ENCODE results near the gene PKDCC. TPM values are rescaled to one million over a fixed set of nuclear protein-coding genes. Genes with fewer than 3 reads are reported as not detected.

The PKDCC gene
- total RNA-seq, 4 donors from 2014 or later, result 152 to 246 (median 186) TPM

DNA sequence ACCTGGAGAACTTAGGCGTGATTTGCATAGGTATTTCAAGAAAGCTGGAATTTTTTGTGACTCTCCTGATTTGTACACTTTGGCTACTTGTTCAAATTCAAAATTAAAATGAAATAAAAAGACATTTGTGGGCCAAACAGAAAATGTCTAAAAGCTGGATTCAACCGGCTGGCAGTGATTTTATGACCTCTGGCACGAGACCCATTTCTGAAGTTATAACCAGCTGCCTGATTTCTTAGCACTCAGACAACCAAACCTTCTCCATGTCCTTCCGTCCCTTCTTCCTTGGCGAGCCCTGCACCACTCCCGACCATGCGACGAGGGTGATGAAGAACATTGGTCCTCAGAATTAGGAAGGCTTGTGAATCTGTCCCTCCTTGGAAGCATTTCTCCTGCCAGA lies 19.7 kb downstream of the PKDCC start:
- intact Hi-C loops (cut with DNase I; ENCODE audit: low total_unique reads), result no loop called here
- H3K4me1 ChIP-seq, result peaks cover 11 to 18% of the 10 kb centered on the region in 2 donors
- in situ Hi-C loops (cut with MboI; ENCODE audit: low sequenced_read_pairs in 4 of 4), result no loop called here
- DNase-seq, result no peak
- TF ChIP-seq, protein P1, sequence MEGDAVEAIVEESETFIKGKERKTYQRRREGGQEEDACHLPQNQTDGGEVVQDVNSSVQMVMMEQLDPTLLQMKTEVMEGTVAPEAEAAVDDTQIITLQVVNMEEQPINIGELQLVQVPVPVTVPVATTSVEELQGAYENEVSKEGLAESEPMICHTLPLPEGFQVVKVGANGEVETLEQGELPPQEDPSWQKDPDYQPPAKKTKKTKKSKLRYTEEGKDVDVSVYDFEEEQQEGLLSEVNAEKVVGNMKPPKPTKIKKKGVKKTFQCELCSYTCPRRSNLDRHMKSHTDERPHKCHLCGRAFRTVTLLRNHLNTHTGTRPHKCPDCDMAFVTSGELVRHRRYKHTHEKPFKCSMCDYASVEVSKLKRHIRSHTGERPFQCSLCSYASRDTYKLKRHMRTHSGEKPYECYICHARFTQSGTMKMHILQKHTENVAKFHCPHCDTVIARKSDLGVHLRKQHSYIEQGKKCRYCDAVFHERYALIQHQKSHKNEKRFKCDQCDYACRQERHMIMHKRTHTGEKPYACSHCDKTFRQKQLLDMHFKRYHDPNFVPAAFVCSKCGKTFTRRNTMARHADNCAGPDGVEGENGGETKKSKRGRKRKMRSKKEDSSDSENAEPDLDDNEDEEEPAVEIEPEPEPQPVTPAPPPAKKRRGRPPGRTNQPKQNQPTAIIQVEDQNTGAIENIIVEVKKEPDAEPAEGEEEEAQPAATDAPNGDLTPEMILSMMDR (IDR thresholded peaks at IDR 0.05 in 4 of 5, conservative IDR thresholded peaks at IDR 0.05 in 1 of 5), result no peak
- no peak for TF ChIP-seq POLR2A (IDR thresholded peaks at IDR 0.05)
- no peak overlapping the region for H3K4me3 ChIP-seq
- H3K36me3 ChIP-seq, result no peaks in the 10 kb centered on the region
- no peaks in the 10 kb centered on the region for H3K9me3 ChIP-seq
- no peaks in the 10 kb centered on the region for H3K27me3 ChIP-seq
- no peak overlapping the region for H3K27ac ChIP-seq
- no peak for ATAC-seq

DNA sequence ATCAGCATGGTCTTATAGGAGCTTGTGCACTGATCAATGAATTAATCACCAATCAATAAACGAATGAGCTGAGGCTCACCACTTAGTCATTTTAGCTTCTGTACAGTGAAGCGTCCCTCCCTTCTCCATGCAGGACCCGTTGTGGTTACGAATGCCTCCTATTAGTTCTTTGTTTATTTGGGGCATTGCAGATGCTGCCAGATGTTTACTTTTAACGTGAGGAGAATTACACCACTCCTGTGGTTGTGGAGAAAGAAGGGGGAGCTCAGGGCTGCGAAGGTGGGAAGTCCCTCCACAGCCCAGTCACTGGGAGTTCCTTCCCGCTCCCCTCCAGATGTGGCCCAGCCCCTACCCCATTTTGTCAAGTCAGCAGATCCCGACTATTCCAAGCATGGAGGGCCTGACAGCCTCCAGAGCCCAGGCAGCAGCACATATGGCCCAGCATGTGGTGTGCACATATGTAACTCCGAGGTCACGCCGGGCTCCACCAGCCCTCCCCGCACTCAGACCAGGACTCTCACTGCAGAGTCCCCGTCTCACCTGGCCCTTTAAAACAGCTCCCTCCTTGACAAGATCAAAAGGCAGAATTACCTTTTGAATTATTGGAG lies 20.9 kb downstream of the PKDCC start:
- intact Hi-C loops (cut with DNase I; ENCODE audit: low total_unique reads) (no loop called here), in situ Hi-C loops (cut with MboI; ENCODE audit: low sequenced_read_pairs in 4 of 4) (no loop called here)
- TF ChIP-seq, protein P1 (IDR thresholded peaks at IDR 0.05 in 4 of 5, conservative IDR thresholded peaks at IDR 0.05 in 1 of 5), result no peak
- no peak for TF ChIP-seq POLR2A (IDR thresholded peaks at IDR 0.05)
- H3K9me3 ChIP-seq, result no peaks in the 10 kb centered on the region
- DNase-seq, result no peak
- H3K36me3 ChIP-seq, result no peaks in the 10 kb centered on the region
- no peak overlapping the region for H3K27ac ChIP-seq
- peaks cover 23 to 30% of the 10 kb centered on the region in 2 donors for H3K4me1 ChIP-seq
- no peak overlapping the region for H3K4me3 ChIP-seq
- H3K27me3 ChIP-seq, result no peaks in the 10 kb centered on the region
- ATAC-seq, result no peak

DNA sequence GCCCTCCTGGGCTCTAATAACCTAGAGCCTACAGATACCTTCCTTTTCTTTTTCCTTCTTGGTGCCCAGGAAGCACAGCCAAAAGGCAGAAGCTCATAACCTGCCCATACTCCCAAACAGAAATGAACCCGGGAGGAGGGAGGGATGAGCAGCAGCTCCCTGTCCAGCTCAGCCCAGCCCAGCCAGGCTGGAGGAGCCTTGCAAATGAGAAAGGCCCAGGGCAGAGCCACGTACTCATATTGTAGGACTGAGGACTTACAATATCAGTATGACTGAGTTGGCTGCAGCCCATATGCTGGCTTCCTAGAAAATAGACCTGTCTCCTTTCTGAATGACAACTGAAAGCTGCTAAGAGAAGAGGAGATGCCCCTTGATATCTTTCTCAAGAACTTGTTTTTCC lies 21.7 kb downstream of the PKDCC start:
- intact Hi-C loops (cut with DNase I; ENCODE audit: low total_unique reads), result no loop called here
- peaks cover 32 to 39% of the 10 kb centered on the region in 2 donors for H3K4me1 ChIP-seq
- no peak for ATAC-seq
- H3K27me3 ChIP-seq, result no peaks in the 10 kb centered on the region
- TF ChIP-seq, protein P1 (IDR thresholded peaks at IDR 0.05 in 4 of 5, conservative IDR thresholded peaks at IDR 0.05 in 1 of 5), result no peak
- TF ChIP-seq POLR2A (IDR thresholded peaks at IDR 0.05), result no peak
- no peaks in the 10 kb centered on the region for H3K9me3 ChIP-seq
- in situ Hi-C loops (cut with MboI; ENCODE audit: low sequenced_read_pairs in 4 of 4), result no loop called here
- no peak for DNase-seq
- H3K4me3 ChIP-seq, result no peak overlapping the region
- H3K27ac ChIP-seq, result no peak overlapping the region
- H3K36me3 ChIP-seq, result no peaks in the 10 kb centered on the region

DNA sequence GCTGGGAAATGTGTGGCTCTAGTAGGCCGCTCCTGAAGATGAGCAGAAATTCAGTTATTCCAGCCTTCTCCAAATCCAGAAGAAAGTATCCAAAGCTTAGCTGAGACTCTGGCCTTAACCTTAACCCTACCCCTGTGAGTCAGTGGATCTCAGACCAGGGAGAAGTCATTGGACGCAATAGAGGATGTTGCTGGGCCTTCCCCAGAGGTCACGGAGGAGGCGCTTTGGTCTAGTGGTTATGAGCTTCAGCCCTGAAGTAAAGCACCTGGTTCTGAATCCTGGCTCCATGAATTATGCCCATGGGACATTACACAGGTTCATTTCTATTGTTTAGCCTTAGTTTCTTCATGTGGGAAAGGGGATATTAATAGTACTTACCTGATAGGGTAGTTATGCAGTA lies 24.0 kb downstream of the PKDCC start:
- Histone ChIP-seq H3K36me3 (no peaks in the 10 kb centered on the region), H3K9me3 (no peaks in the 10 kb centered on the region), H3K27me3 (no peaks in the 10 kb centered on the region), H3K4me3 (no peak overlapping the region), H3K27ac (peak overlapping the region; percentile 86 to 94 (median 90)), H3K4me1 (peaks cover 39 to 45% of the 10 kb centered on the region in 2 donors)
- ATAC-seq, result peak; percentile 40 to 56
- DNase-seq, result peak in 1 of 2 donors; percentile 73
- in situ Hi-C loops (cut with MboI; ENCODE audit: low sequenced_read_pairs in 4 of 4), result no loop called here
- TF ChIP-seq, protein P1 (IDR thresholded peaks at IDR 0.05 in 4 of 5, conservative IDR thresholded peaks at IDR 0.05 in 1 of 5), result no peak
- no peak for TF ChIP-seq POLR2A (IDR thresholded peaks at IDR 0.05)
- intact Hi-C loops (cut with DNase I; ENCODE audit: low total_unique reads), result loop anchor here (1.0 to 10.0 kb wide), 4 partner anchors 17 to 683 kb away; no protein-coding TSS in a partner anchor
